ENCODE measurements around the gene KRT15.
A peak's percentile ranks its signal among the peaks of the same experiment; 100 is the strongest.

KRT15 gene

DNA sequence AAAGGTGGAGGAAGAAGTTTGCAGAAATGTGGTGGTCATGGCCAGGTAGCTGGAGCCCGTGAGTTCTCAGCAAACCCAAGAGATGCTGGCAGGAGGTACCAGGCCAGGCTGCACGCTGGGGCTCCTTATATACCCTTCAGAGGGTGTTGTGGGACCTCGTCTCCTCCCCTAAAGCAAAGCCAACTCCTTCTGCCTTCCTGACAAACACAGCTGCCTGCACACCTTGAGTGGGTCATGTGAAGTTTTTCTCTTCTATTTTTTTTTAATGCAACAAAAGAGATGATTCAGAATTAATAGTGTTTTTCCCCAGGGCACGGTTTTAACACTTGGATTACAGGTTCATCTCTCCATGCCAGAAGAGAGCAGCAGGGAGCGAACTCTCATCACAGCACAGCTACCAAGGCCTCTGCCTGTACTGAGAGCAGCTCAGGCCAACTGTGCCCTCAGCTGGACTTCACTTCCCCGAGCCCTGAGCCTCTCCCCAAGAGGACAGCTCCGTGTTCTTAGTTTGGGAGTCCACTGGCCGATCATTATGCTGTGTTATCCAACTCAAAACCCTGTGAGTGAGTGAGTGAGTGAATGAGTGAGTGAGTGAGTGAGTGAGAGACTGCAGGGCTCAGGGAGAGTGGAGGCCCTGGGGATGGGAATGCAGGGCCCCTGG lies at the start of gene KRT15:
Gene KRT15 (minus strand): TSS at position 102 of the 661 bp plus-strand sequence. CDS start 63 bp downstream, at position 39.
- no peak for DNase-seq (ENCODE audit: low spot score)

DNA sequence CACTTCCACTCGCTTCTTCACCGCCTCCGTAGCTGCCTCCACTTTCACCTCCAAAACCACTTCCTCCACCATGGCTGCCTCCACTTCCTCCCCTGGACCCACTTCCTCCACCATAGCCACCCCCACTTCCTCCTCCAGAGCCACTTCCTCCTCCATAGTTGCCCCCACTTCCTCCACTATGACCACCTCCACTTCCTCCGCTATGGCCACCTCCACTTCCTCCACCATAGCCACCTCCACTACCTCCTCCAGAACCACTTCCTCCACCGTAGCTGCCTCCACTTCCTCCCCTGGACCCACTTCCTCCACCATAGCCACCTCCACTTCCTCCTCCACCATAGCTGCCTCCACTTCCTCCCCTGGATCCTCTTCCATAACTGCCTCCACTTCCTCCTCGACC lies 48.6 kb upstream of the KRT15 start:
- no peak for DNase-seq (ENCODE audit: low spot score)

DNA sequence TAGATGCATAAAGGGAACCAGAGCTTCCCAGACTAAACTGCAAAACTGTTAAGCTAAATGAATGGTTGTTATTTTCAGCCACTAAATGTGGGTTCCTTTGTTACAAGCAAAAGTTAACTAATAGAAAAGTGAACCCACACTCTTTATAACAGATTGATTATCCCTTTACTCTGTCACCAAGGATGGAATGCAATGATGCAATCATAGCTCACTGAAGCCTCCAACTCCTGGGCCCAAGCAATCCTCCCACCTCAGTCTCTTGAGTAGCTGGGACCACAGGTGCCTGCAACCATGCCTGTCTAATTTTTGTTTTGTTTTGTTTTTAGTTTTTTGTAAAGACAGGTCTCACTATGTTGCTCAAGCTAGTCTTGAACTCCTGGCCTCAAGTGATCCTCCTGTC lies 46.6 kb upstream of the KRT15 start:
- DNase-seq (ENCODE audit: low spot score) = no peak

DNA sequence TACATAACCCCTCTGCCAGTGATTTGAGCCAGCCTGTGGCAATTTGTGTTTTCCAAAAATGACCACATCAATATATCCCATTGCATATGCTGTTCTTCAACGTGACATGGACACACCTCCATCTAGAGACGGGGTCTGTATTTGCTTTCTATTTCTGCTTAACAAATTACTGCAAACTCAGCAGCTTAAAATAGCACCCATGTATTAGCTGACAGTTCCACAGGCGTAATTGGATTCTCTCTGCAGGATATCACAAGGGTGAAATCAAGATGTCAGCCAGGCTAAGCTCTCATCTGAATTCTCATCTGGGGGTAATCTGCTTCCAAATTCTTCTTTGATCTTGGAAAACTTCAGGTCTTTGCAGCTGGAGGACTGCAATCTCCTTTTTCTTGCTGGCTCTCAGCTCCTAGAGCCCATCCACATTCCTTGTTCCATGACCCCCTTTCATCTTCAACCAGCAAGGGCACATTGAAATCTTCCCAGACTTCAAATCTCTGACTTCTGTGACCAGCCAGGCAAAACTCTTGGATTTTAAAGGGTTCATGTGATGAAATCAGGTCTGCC lies 45.0 kb upstream of the KRT15 start:
- no peak for DNase-seq (ENCODE audit: low spot score)

DNA sequence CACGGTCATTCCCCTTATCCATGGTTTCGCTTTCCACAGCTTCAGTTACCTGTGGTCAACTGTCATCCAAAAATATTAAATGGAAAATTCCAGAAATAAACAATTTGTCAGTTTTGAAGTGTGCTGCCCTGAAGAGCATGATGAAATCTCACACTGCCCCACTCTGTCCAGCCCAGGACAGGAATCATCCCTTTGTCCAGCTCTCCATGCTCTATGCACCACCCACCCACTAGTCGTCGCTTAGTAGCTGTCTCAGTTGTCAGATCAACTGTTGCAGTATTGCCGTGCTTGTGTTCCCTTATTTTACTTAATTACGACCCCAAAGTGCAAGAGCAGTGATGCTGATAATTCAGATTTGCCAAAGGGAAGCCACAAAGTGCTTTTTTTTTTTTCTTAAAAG lies 42.9 kb upstream of the KRT15 start:
- DNase-seq (ENCODE audit: low spot score) = no peak

DNA sequence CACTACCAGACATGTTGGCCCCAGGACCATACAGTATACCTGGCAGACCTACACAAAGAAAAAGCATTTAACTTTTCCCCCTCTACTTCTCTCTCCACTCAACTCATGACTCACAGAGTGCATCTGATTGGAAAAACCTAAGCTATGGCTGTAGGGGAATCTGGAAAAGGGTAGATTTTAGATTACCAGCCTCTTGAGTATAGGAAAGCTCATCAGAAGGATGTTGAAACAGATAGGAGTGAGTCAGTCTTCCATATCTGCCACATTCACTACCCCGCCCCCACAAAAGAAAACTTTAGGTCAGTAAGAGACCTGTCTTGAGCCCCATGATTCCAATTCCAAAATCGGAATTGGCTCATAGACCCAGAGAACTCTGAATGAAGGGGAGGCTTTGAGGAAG lies 40.9 kb upstream of the KRT15 start:
- DNase-seq (ENCODE audit: low spot score) = no peak

DNA sequence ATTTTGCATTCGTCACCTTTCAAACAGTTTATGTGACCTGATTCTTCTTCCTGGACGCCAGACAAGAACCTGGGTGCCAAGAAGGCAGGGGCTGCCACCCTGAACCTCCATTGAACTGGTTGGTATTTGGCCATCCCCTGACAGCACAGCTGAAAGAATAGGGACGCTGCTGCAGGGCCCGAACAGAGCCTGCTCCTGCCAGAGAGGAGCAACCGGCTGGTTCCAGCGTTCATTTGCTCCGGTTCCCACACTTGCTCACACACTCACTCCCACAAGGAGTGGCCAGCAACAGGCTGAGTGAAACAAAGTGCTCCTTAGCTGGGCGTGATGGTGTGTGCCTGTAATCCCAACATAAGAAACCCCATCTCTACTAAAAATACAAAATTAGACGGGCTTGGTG lies 38.2 kb upstream of the KRT15 start:
- DNase-seq (ENCODE audit: low spot score) = no peak

DNA sequence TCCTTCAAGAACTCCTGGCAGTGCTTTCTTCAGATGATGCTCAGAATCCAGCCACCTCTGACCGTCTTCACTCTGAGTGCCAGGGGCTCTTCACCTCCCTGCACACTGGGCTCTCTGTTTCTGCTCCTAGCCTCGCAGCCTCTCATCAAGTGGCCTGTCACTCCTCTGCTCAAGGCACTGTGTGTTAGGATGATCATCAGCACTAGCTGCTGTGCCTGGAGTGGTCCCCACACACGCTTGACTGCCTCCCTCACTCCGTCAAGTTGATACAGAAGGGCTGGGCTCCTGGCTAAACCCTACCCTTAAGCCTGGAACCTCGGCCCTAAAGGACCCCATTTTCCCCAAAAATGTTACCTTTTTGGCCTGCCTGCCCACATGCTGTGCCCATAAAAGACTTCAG lies 37.6 kb upstream of the KRT15 start:
- DNase-seq (ENCODE audit: low spot score) = no peak

DNA sequence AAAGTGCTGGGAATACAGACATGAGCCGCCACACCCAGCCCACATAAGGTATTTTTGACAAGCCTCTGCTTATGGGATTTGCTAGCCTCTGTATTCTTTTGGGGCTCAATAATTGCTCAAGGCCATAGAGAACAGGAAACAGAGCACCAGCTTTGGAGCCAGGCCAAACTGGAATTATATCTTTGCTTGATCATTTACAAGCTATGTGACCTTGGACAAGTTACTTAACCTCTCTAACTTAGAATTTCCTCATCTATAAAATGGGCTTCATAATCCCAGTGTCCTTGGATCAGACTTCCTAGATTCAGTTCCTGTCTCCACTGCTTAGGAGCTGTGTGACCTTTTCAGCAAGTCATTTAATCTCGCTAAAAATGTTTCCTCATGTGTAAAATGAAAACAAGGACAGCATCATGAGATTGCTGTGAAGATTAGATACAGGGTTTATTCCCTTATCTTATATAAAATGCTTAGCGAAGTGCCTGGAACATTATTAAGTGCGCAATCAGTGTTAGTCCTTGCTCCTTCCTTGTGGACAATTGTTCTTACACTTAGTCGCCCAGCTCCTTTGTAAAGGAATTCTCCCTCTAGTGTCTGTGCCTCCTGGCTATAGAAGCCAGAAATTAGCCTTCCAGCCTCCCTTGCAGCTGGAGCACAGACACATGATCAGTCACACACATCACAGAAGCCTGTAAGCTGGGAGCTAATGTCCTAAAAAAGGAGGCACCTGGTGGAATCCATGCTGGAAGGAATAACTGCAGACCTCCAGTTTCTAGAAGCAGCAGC lies 36.6 kb upstream of the KRT15 start:
- DNase-seq (ENCODE audit: low spot score) = no peak

DNA sequence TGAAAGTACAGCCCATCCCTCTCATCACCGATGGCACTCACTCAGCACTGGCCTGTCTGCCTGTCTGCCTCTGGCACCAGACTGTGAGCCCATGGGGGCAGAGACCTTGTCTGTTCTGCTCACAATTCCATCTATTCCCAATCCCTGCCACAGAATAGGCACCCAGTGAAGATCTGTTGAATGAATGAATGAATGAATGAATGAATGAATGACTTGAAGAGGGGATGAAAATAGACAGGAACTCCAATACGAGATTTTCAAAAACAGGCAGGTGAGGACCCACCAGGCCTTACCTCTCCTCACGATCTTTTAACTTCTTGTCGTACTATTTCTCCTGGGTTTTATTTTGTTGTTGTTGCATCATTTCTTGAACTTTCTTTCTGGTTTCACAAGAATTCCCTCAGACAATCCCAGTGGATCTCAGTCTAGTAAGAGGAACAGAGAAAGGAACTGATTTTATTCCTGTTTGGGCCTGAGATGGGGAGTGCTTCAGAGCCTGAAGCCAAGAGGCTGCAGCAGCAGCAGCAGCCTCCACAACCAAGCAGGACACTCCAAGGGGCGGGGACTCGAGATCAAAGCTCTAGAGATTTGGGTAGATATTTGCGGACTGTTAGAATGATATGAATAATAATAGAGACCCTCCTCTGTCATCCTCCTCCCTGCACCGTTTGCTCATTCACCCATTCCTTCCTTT lies 35.4 kb upstream of the KRT15 start:
- DNase-seq (ENCODE audit: low spot score) = no peak

DNA sequence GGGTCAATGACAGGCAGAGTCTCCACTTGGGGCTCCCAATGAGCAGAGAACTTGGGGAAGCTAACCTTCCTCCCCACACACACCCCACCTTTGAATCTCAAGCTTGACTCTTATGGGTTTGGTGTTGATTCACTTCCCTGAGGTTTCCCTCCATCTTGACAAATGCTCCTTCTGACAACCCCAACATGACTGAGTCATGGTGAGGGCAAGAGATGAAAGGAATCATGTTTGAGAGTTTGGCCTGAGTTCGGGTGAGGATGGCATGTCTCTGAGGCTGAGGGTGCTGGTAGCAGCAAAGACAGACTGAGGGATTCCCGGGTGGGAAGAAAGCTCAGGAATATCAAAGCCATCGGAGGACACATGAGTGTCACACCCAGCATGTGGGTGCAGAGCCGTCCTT lies 34.5 kb upstream of the KRT15 start:
- no peak for DNase-seq (ENCODE audit: low spot score)

DNA sequence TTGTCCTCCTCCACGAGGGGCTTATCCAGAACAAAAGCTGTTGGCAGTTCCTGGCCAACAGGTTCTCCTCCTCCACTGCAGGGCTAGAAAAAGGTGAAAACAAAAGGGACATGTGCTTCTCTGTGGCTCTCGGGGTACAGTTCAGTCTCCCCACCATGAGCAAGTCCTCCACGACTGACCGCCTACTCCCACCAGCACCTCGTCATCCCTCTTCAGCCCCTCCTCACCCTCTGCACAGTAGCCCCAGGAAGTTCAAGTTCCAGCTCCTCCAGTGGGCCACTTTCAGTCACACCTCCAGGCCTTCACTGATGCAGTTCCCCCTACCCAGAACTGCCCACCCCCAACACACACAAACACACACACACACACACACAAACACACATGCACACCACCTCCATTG lies 33.8 kb upstream of the KRT15 start:
- no peak for DNase-seq (ENCODE audit: low spot score)

DNA sequence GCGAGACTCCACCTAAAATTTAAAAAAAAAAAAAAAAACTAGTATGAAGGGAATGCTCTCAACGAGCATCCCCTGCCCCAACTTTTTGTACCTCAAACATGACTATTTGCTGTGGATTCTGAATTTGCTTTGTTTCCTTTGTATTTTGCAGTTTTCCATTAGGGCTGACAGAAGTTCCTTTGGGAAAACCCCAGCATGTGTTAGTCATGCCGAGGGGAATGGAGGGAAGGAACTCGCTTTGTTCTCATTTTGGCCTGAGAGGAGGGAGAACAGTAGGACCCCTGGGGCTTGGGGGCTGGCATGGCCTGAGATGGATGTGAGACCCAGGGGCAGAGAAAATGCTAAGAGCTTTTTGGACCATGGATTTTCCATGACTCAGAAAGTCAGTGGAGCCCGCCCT lies 32.7 kb upstream of the KRT15 start:
- DNase-seq (ENCODE audit: low spot score) = no peak

DNA sequence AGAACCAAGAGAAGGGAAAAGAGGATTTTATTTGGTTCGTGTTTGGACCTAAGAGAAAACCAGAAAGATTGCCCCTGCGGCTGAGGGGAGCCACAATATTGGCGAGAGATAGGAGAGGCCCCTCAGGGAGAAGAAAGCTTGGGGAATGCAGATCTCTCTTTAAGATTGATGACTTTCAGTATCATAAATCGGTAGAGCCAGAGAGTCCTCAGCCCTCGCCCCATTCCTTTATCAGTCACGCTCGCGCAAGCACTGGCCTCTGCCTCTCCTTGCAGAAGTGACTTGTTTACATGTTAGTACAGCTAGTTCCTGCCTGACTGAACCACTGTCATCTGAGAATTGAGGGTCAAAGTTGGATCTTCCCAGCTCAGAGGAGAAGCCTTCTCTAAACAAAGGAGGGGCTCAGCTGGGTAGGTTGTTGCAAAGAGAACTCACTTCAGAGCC lies 30.9 kb upstream of the KRT15 start:
- DNase-seq (ENCODE audit: low spot score) = no peak

DNA sequence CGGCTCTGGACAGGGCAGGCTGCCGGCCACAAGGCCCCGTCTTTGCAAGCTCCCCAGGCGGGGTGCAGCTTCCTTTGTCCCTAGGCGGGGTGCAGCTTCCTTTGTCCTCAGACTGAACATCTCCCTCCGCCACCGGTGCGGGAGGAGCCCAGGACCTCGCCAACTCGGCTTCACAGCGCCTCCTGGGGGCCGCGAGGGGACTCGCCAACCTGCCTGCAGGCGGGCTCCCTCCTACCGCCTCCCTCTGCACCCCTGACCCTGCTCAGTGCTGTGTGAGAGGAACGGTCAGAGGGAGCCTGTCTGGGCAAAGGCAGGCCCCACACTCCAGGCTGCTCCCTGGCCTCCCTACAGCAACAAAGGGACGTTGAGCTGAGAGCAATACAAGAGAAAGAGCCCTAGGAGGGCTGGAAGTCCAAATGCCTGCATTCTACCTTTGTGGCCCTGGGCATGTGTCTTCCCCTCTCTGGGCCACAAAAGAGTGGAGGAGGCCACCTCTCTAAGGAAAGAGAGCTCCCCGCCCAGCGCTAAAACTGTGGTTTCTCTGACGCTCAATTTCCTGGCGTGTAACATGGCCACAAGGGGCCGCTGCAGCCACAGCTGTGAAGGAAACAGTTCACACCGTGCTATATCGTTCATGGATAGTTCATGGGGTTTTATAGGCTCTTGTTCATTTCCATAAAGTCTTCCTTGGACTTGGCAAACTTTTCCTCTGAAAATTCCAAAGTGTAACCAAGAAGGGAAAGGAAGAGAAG lies 30.3 kb upstream of the KRT15 start:
- DNase-seq (ENCODE audit: low spot score) = peak; percentile 88

DNA sequence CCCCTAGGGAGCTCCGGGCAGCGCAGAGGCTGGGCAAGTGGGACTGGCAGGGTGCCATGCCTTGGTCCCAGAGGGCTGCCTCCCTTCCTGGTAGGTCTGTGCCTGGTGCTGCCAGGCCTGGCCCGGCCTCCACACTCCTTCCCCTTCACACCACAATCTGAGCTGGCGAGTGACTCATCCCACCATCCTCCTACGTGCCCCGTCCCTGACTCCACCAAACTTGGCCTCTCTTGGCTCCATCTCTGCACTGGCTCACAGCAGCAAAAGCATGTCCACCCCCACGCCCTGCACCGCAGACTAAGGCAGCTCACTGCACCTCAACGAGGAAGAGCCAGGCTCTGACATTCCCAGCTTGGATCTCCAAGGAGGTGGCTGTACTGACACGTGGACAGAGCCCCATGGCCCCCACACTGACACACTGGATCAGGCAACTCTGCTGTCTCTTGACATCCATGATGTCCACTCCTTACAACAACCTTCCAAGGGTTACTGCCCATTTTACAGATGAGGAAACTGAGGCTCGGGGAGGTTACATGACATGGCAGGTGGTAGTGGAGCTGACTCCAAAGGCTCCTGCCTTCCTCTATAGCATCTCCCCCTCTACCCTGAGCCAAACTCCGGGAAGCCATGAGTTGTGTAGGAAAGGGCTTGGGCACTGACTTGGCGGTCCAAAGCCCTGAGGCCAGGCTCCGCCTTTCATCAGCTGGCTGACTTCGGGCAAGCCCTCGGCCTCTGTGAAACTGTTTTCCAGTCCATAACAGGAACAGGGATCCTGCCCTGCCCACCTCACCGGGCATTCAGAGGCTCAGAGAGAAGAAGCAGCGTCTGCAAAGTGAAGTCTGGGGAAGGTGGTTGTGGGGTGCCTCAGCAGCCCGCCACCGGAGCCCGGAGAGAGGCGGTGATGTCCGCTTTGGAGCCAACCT lies 29.5 kb upstream of the KRT15 start:
- DNase-seq (ENCODE audit: low spot score) = peak; percentile 89

DNA sequence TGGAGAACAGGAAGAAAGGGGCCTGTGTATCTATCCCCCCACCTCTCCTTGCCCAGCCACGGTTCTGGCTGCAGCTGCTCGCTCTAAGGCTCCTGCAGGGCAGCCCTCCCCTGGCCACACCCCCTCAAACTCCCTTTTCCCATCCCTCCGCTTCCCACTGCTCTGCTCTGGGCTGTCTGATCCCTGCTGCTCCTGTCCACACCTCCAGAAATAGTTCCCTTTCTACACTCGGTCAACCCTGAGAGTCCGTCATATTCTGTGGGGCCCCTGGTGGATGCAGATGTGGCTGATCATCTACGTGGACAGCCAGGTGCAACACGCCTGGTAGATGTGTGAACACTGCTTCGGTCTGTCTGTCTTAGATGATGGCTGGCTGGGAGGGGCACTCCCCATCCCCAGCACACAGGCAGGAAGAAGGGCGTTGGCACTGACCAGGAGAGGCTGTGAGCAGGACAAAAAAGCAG lies 28.7 kb upstream of the KRT15 start:
- no peak for DNase-seq (ENCODE audit: low spot score)

DNA sequence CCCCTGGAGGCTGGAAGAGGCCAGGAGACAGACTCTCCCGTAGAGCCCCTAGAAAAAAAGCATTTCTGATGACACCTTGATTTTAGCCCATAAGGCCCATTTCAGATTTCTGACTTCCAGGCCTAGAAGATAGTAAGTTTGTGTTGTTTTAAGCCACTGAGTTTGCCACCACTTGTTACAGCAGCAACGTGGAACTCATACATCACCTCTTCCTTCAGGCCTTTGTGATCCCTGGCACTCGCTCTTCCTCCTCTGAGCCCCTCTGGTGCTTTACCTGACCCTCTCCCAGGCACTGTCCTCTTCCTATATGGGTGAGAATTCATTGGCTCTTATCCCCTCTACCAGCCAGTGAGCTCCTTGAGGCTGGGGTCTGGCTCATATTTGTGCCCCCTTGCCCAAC lies 28.1 kb upstream of the KRT15 start:
- DNase-seq (ENCODE audit: low spot score) = no peak

DNA sequence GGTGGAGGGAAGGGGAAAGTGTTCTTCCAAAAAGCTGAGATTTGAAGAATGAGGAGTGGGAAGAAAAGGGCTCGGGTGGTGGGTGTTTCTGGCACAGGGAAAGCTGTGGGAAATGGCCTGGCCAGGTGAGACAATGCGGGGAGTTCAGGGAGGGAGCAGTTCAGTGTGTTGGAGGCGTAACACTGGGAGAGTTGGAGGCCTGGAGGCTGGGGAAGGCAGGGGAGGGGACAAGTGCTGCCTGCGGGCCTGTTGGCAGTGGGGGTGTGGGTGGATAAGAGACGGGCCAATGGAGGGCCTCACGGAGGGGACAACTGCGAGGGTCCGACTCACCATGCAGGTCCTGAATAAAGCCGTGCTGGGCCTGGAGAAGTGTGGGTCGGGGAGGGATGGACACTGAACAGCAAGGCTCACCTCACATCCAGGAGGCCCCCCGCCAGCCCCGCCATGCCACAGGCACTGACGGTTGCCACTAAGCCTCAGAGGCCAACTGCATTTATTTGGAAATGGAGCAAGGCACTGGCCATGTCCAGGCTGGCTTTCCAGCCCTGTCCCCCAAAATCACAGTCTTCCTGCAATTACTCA lies 27.2 kb upstream of the KRT15 start:
- no peak for DNase-seq (ENCODE audit: low spot score)

DNA sequence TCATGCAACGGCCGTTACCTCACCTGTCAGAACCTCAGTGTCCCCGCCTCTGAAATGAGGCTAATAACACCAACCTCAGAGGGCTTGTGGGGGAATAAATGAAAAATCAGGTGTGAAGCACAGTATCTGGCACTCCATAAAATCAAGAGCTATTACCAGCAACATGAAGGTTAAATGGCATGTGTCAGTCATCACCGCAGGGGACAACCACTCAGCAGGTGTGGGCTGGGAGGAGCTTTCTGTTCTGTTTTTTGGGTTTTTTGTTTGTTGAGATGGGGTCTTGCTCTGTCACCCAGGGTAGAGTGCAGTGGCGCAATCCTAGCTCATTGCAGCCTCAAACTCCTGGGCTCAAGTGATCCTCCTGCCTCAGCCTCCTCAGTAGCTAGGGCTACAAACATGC lies 26.2 kb upstream of the KRT15 start:
- no peak for DNase-seq (ENCODE audit: low spot score)

DNA sequence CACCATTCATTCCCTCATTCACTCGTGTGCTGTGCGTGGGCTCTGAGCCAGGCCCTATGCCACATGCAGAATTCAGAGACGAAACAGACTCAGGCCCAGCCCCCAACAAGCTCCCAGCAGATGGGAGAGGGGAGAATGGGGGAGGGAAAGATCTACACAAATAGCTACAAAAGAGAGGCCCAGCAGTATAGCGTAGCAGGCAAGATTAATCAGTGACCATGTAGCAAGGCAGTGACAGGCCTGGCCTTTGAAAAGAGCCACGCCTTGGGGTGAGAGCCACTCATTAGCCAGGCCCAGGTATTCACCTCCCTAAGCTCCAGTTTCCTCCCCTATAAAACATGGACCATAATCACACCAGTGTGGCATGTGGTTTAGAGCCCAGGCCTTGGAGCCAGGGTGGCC lies 25.8 kb upstream of the KRT15 start:
- DNase-seq (ENCODE audit: low spot score) = no peak
